Astrocyte of the spinal cord (primary cell): Measurements from ENCODE around the gene WNT5A.
A peak's percentile ranks its signal among the peaks of the same experiment; 100 is the strongest.

ENCODE experiments used
- DNase-seq: peaks from one replicate; pipeline ENCODE4 v3.0.0; 2011; ENCODE audit warnings: low read depth, low spot score
- H3K4me3 ChIP-seq: 2 replicates; pipeline ENCODE4 v1.5.1; 2011; ENCODE audit warnings: low read depth, mild to moderate bottlenecking, low read length, moderate library complexity
- in situ Hi-C: cut with HindIII; loops from 2 replicates; pipeline ENCODE4 v1.10.0; 2017; ENCODE audit warnings: low sequenced_read_pairs
- TF ChIP-seq, protein P1 (sequence below): IDR thresholded peaks from 2 replicates; pipeline ENCODE4 v1.5.1; 2012; ENCODE audit warnings: low read depth, mild to moderate bottlenecking, low read length, inconsistent platforms

The WNT5A gene

DNA sequence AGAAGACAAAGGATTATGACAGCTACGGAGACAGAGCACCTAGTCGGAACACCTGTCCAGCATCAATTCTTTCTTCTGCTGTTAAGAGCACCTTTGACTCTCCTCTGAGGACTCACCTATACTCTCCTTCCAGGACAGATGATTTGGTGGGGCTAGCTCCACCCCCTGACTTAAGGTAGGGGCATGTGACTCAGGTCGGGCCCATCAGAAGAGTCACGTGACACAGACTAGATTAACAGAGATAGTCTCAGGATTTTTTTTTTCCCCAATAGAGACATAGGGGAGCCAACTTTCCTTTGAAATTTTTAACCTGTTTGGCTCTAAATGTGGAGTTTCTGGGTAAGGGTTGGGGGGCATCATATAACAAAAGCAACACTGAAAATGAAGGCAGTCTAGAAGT lies 11.4 kb upstream of the WNT5A start:
- H3K4me3 ChIP-seq = no peak overlapping the region
- in situ Hi-C loops = loop anchor here (25.0 kb wide), 1 partner anchor 611 kb away; no protein-coding TSS in a partner anchor
- TF ChIP-seq, protein P1, sequence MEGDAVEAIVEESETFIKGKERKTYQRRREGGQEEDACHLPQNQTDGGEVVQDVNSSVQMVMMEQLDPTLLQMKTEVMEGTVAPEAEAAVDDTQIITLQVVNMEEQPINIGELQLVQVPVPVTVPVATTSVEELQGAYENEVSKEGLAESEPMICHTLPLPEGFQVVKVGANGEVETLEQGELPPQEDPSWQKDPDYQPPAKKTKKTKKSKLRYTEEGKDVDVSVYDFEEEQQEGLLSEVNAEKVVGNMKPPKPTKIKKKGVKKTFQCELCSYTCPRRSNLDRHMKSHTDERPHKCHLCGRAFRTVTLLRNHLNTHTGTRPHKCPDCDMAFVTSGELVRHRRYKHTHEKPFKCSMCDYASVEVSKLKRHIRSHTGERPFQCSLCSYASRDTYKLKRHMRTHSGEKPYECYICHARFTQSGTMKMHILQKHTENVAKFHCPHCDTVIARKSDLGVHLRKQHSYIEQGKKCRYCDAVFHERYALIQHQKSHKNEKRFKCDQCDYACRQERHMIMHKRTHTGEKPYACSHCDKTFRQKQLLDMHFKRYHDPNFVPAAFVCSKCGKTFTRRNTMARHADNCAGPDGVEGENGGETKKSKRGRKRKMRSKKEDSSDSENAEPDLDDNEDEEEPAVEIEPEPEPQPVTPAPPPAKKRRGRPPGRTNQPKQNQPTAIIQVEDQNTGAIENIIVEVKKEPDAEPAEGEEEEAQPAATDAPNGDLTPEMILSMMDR = no peak
- DNase-seq = no peak

- in situ Hi-C loops = loop anchor here (25.0 kb wide), 1 partner anchor 610 kb away; no protein-coding TSS in a partner anchor
- H3K4me3 ChIP-seq = no peak overlapping the region
- TF ChIP-seq, protein P1 = no peak
- DNase-seq = no peak
Observed at GRCh38 chr3:55497250-55497649, 10.1 kb upstream of the WNT5A start.

- TF ChIP-seq, protein P1 = no peak
- in situ Hi-C loops = loop anchor here (25.0 kb wide), 1 partner anchor 608 kb away; no protein-coding TSS in a partner anchor
- no peak overlapping the region for H3K4me3 ChIP-seq
- DNase-seq = no peak
Observed at GRCh38 chr3:55494976-55495375, 7.9 kb upstream of the WNT5A start.

DNA sequence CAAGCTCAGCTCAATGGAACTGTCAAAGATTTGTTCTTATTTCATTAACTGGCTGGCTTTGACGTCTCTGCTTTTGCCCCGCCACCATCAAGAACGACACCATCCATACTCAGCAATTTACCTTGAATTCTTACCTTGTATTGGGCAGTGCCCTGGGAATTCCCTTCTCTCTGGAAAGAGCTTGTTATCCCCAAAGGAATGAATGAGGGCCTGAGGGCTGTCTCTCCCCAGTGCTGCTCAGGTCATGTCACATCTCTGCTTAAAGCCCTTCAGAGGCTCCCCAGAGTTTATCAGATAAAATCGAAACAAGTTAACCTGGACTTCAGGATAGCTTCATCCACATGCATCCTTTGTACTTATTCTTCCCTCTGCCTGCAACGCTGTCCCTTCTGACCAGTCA lies 5.9 kb upstream of the WNT5A start:
- in situ Hi-C loops = loop anchor here (25.0 kb wide), 1 partner anchor 606 kb away; no protein-coding TSS in a partner anchor
- TF ChIP-seq, protein P1 = no peak
- no peak for DNase-seq
- no peak overlapping the region for H3K4me3 ChIP-seq

GRCh38 chr3:55491296-55491816 lies 4.2 kb upstream of the WNT5A start:
- H3K4me3 ChIP-seq = no peak overlapping the region
- peak; percentile 86 for DNase-seq
- in situ Hi-C loops = loop anchor here (25.0 kb wide), 1 partner anchor 604 kb away; no protein-coding TSS in a partner anchor
- TF ChIP-seq, protein P1 = no peak

- peak; percentile 30 for DNase-seq
- no peak overlapping the region for H3K4me3 ChIP-seq
- in situ Hi-C loops = loop anchor here (25.0 kb wide), 1 partner anchor 603 kb away; no protein-coding TSS in a partner anchor
- TF ChIP-seq, protein P1 = no peak
Observed at GRCh38 chr3:55490276-55490913, 3.3 kb upstream of the WNT5A start.
